ENCODE measurements around the gene HSD17B10. TPM values are rescaled to one million over a fixed set of nuclear protein-coding genes. Genes with fewer than 3 reads are reported as not detected.
"Not testable (repeated sequence)": the region's sequence is repeated elsewhere in the genome, so short reads cannot be mapped to it uniquely, and the experiment has no call there.

The HSD17B10 gene
- total RNA-seq, 4 donors from 2014 or later, result 81.6 to 130 (median 115) TPM

GRCh38 chrX:53429755-53430154 lies 4.4 kb downstream of the HSD17B10 start:
- Histone ChIP-seq H3K27me3 (no peaks in the 10 kb centered on the region), H3K27ac (no peak overlapping the region), H3K36me3 (peaks cover 0 to 40% (median 7%) of the 10 kb centered on the region in 3 donors), H3K4me1 (peaks cover 0 to 21% (median 8%) of the 10 kb centered on the region in 3 donors), H3K4me3 (no peak overlapping the region), H3K9me3 (no peaks in the 10 kb centered on the region)
- 90% methylated on average over 4 to 7 of the region's 8 CpGs for WGBS, 2 donors
- TF ChIP-seq, protein P1, sequence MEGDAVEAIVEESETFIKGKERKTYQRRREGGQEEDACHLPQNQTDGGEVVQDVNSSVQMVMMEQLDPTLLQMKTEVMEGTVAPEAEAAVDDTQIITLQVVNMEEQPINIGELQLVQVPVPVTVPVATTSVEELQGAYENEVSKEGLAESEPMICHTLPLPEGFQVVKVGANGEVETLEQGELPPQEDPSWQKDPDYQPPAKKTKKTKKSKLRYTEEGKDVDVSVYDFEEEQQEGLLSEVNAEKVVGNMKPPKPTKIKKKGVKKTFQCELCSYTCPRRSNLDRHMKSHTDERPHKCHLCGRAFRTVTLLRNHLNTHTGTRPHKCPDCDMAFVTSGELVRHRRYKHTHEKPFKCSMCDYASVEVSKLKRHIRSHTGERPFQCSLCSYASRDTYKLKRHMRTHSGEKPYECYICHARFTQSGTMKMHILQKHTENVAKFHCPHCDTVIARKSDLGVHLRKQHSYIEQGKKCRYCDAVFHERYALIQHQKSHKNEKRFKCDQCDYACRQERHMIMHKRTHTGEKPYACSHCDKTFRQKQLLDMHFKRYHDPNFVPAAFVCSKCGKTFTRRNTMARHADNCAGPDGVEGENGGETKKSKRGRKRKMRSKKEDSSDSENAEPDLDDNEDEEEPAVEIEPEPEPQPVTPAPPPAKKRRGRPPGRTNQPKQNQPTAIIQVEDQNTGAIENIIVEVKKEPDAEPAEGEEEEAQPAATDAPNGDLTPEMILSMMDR (IDR thresholded peaks at IDR 0.05), result no peak
- no peak for TF ChIP-seq POLR2A (IDR thresholded peaks at IDR 0.05)
- intact Hi-C loops (cut with DNase I), result no loop called here
- DNase-seq, result no peak

- no peaks in the 10 kb centered on the region for H3K27me3 ChIP-seq
- no peak for DNase-seq
- WGBS, 2 donors, result 4 to 5% methylated on average over 4 to 14 of the region's 17 CpGs
- TF ChIP-seq POLR2A (IDR thresholded peaks at IDR 0.05), result no peak
- TF ChIP-seq, protein P1 (IDR thresholded peaks at IDR 0.05), result no peak
- intact Hi-C loops (cut with DNase I), result no loop called here
- H3K27ac ChIP-seq, result peak within 1 kb of the TSS; percentile 86 to 97 (median 95)
- H3K9me3 ChIP-seq, result no peaks in the 10 kb centered on the region
- H3K4me3 ChIP-seq, result peak within 1 kb of the TSS; percentile 56 to 92 (median 74)
- peaks cover 11 to 28% (median 15%) of the 10 kb centered on the region in 3 donors for H3K4me1 ChIP-seq
- no peaks in the 10 kb centered on the region for H3K36me3 ChIP-seq
These were observed 11.3 kb downstream of the HSD17B10 start, which contains the start of gene RIBC1 for GRCh38 chrX:53422861-53423306. TSS of gene RIBC1 (plus strand) at chrX:53422873. CDS start at chrX:53426277, 3,404 bp downstream.

GRCh38 chrX:53422086-53422860 lies 11.9 kb downstream of the HSD17B10 start, which contains the start of gene SMC1A:
TSS of gene SMC1A (minus strand) at chrX:53422654. CDS start at chrX:53422600, 54 bp downstream.
- TF ChIP-seq, protein P1 (IDR thresholded peaks at IDR 0.05), result peak in 1 of 6 experiments; percentile 13
- TF ChIP-seq POLR2A (IDR thresholded peaks at IDR 0.05), result peak in 2 of 4 donors; percentile 43 to 61
- Histone ChIP-seq H3K36me3 (no peaks in the 10 kb centered on the region), H3K27ac (peak within 1 kb of the TSS; percentile 86 to 97 (median 95)), H3K4me1 (peaks cover 11 to 28% (median 15%) of the 10 kb centered on the region in 3 donors), H3K9me3 (no peaks in the 10 kb centered on the region), H3K4me3 (peak within 1 kb of the TSS; percentile 56 to 92 (median 74)), H3K27me3 (no peaks in the 10 kb centered on the region)
- peak; percentile 83 for DNase-seq
- WGBS, 2 donors, result 1 to 5% methylated on average over 9 to 19 of the region's 75 CpGs
- intact Hi-C loops (cut with DNase I), result no loop called here

- Histone ChIP-seq H3K27me3 (no peaks in the 10 kb centered on the region), H3K27ac (peak overlapping the region; percentile 86 to 97 (median 95)), H3K9me3 (no peaks in the 10 kb centered on the region), H3K36me3 (no peaks in the 10 kb centered on the region), H3K4me1 (peaks cover 11 to 28% (median 15%) of the 10 kb centered on the region in 3 donors), H3K4me3 (peak overlapping the region; percentile 56 to 92 (median 74))
- intact Hi-C loops (cut with DNase I), result no loop called here
- no peak for DNase-seq
- TF ChIP-seq POLR2A (IDR thresholded peaks at IDR 0.05), result no peak
- TF ChIP-seq, protein P1 (IDR thresholded peaks at IDR 0.05), result no peak
- 0 to 1% methylated on average over 8 to 14 of the region's 15 CpGs for WGBS, 2 donors
These were observed 12.4 kb downstream of the HSD17B10 start for GRCh38 chrX:53421772-53422085.

- WGBS, 2 donors, result 31 to 33% methylated on average over 1 to 2 of the region's 2 CpGs
- Histone ChIP-seq H3K4me3 (peak overlapping the region in 3 of 4 donors; percentile 67 to 92 (median 80)), H3K36me3 (no peaks in the 10 kb centered on the region), H3K27me3 (no peaks in the 10 kb centered on the region), H3K27ac (no peak overlapping the region), H3K9me3 (no peaks in the 10 kb centered on the region), H3K4me1 (peaks cover 11 to 28% (median 15%) of the 10 kb centered on the region in 3 donors)
- DNase-seq, result no peak
- intact Hi-C loops (cut with DNase I), result no loop called here
- TF ChIP-seq POLR2A (IDR thresholded peaks at IDR 0.05), result no peak
- TF ChIP-seq, protein P1 (IDR thresholded peaks at IDR 0.05), result no peak
These were observed 13.0 kb downstream of the HSD17B10 start for GRCh38 chrX:53421125-53421524.

DNA sequence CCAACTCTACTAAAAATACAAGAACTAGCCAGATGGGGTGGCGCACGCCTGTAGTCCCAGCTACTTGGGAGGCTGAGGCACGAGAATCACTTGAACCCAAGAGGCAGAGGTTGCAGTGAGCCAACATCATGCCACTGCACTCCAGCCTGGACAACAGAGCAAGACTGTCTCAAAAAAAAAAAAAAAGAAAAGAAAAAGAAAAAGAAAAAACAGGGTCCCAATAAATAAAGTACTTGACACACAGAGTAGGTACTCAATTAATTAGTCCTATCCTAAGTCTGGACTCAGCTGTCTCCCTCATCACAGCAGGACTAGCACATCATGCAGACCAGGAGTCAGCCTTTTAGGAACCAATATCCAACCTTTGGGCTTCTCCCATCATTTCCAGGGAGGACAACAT lies 13.8 kb downstream of the HSD17B10 start:
- peaks cover 11 to 28% (median 15%) of the 10 kb centered on the region in 3 donors for H3K4me1 ChIP-seq
- H3K4me3 ChIP-seq; H3K36me3 ChIP-seq; DNase-seq; intact Hi-C loops (cut with DNase I); H3K27me3 ChIP-seq; H3K27ac ChIP-seq; H3K9me3 ChIP-seq: not testable (repeated sequence)
- WGBS, 2 donors, result 96 to 100% methylated on average over 1 to 3 of the region's 3 CpGs

Data from esophagus squamous epithelium (tissue), 5 donors.